ENCODE data around the gene CKAP4. TPM values are rescaled to one million over a fixed set of nuclear protein-coding genes. Genes with fewer than 3 reads are reported as not detected.

The CKAP4 gene
- total and polyA plus RNA-seq, 9 of the 15 experiments (the other 6 are each of a cell fraction or from before 2014, with no cell fraction given), result 0.08 to 0.20 TPM; not detected in 7

GRCh38 chr12:106227641-106228319 is 20.0 kb downstream of the CKAP4 start (continued):
- TF ChIP-seq CHD7 (IDR thresholded peaks at IDR 0.05; ENCODE audit: low read depth, low read length), result no peak
- no peak for TF ChIP-seq CEBPZ (IDR thresholded peaks at IDR 0.05; ENCODE audit: borderline replicate concordance, low read depth, low read length)
- no peak for TF ChIP-seq CUX1 (CRISPR knock-in tag; IDR thresholded peaks at IDR 0.05)
- no peak for TF ChIP-seq RB1 (IDR thresholded peaks at IDR 0.05; ENCODE audit: low read depth)

All from K562 (cell line).